Endothelial cell of umbilical vein (primary cell): ENCODE measurements around the gene SLC25A23. TPM values are rescaled to one million over a fixed set of nuclear protein-coding genes. Genes with fewer than 3 reads are reported as not detected.

Experiments used
- BruUV-seq: library from RNA; stranded (reverse); fragments of 400-500 nt; replicated peaks from 2 replicates; lab custom pipeline; 2021; lab: Mats Ljungman, UMichigan
- CTCF ChIA-PET: fragments of 300-600, 350-600 bp; sonication (Branson Sonifier 250); formaldehyde crosslinking; loops from one replicate; lab custom pipeline; 2021; ENCODE audit warnings: antibody characterized with exemption, inconsistent platforms; lab: Charles Lee
- POLR2A ChIA-PET: fragments of 300-600, 350-600 bp; sonication (Branson Sonifier 250); formaldehyde crosslinking; loops from one replicate; lab custom pipeline; 2021; ENCODE audit warnings: antibody characterized with exemption, inconsistent platforms; lab: Charles Lee
- DNase-seq: peaks from one replicate; pipeline ENCODE4 v3.0.0-alpha.2; 2011; ENCODE audit warnings: low read depth, low spot score
- FAIRE-seq: peaks from 2 replicates; lab custom pipeline; 2011; peaks lifted over from hg19 to GRCh38; lab: Jason Lieb, UNC
- H2AFZ ChIP-seq: 2 replicates; pipeline ENCODE4 v1.6.0; 2012; ENCODE audit warnings: low read depth, low read length, control low read depth, inconsistent platforms
- H3K27ac ChIP-seq: 2 replicates; pipeline ENCODE4 v1.5.1; 2011; ENCODE audit warnings: low read depth, mild to moderate bottlenecking, control low read depth, low read length, moderate library complexity; ENCODE audit not compliant: insufficient read depth
- H3K27me3 ChIP-seq, 2 experiments: 2 replicates each; pipeline versions ENCODE4 v1.6.0 to v1.6.1; 2011; ENCODE audit warnings: low read length in 2 of 2, mixed read lengths in 1 of 2; ENCODE audit not compliant: control insufficient read depth in 2 of 2, insufficient read depth in 2 of 2
- H3K36me3 ChIP-seq, 2 experiments: 2 replicates in 1 of 2; 3 replicates in 1 of 2; pipeline ENCODE4 v1.5.1; 2011; ENCODE audit warnings: low read length in 2 of 2, mild to moderate bottlenecking in 1 of 2, moderate library complexity in 1 of 2; ENCODE audit not compliant: control insufficient read depth in 2 of 2, insufficient read depth in 2 of 2; ENCODE audit errors: extremely low read depth in 1 of 2
- H3K4me1 ChIP-seq: 3 replicates; pipeline ENCODE4 v1.5.1; 2011; ENCODE audit warnings: mild to moderate bottlenecking, low read length; ENCODE audit not compliant: control insufficient read depth, insufficient read depth; ENCODE audit errors: extremely low read depth
- H3K4me2 ChIP-seq: 2 replicates; pipeline ENCODE4 v1.6.1; 2011; ENCODE audit warnings: low read length, control low read depth, mixed read lengths; ENCODE audit not compliant: insufficient read depth
- H3K4me3 ChIP-seq, 3 experiments: fragments of 200-600 bp in 1 of 3; sonication (generic), shearing (Covaris generic) in 1 of 3; replicated peaks in 1 of 3; 2 replicates each; pipeline ENCODE4 v1.5.1; 2011 to 2016; ENCODE audit warnings: control low read depth in 3 of 3, low read length in 3 of 3, mild to moderate bottlenecking in 2 of 3, inconsistent platforms in 1 of 3, low read depth in 1 of 3, moderate library complexity in 1 of 3; ENCODE audit not compliant: insufficient read depth in 1 of 3
- H3K79me2 ChIP-seq: 2 replicates; pipeline ENCODE4 v1.6.0; 2012; ENCODE audit warnings: low read length, inconsistent platforms; ENCODE audit not compliant: control insufficient read depth, insufficient read depth
- H3K9ac ChIP-seq: replicated peaks from 2 replicates; pipeline ENCODE3; 2011; ENCODE audit warnings: low read length, control low read depth; ENCODE audit not compliant: insufficient read depth; ENCODE audit errors: extremely low read depth
- H3K9me1 ChIP-seq: replicated peaks from 3 replicates; pipeline ENCODE4 v1.6.0; 2011; ENCODE audit warnings: mild to moderate bottlenecking, low read length; ENCODE audit not compliant: control insufficient read depth, insufficient read depth; ENCODE audit errors: extremely low read depth
- H3K9me3 ChIP-seq: replicated peaks from 2 replicates; pipeline ENCODE4 v1.5.1; 2012; ENCODE audit warnings: low read length, inconsistent platforms; ENCODE audit not compliant: control insufficient read depth, insufficient read depth
- H4K20me1 ChIP-seq: replicated peaks from 2 replicates; pipeline ENCODE3; 2011; ENCODE audit warnings: mild to moderate bottlenecking, low read length; ENCODE audit not compliant: control insufficient read depth, insufficient read depth; ENCODE audit errors: extremely low read depth
- EZH2 ChIP-seq: IDR thresholded peaks from 2 replicates; pipeline ENCODE4 v1.6.1; 2012; ENCODE audit warnings: borderline replicate concordance, low read depth, mild to moderate bottlenecking, moderate library complexity, low read length, inconsistent platforms; ENCODE audit not compliant: severe bottlenecking
- FOS ChIP-seq: IDR thresholded peaks from 2 replicates; pipeline ENCODE4 v1.6.1; 2011; ENCODE audit warnings: mild to moderate bottlenecking, low read length, moderate library complexity, borderline replicate concordance; ENCODE audit not compliant: insufficient read depth
- GATA2 ChIP-seq: IDR thresholded peaks from 2 replicates; pipeline ENCODE4 v1.7.0; 2011; ENCODE audit warnings: low read depth, mild to moderate bottlenecking, moderate library complexity, mixed read lengths, low read length; ENCODE audit not compliant: insufficient read length, insufficient read depth
- JUN ChIP-seq: IDR thresholded peaks from 2 replicates; pipeline ENCODE4 v1.6.1; 2011; ENCODE audit warnings: borderline replicate concordance, low read depth; ENCODE audit not compliant: insufficient read length, insufficient read depth
- MYC ChIP-seq: IDR thresholded peaks from one replicate; pipeline ENCODE4 v1.6.1; 2011; ENCODE audit warnings: mild to moderate bottlenecking, low read depth, low read length
- POLR2A ChIP-seq: IDR thresholded peaks from 2 replicates; pipeline ENCODE4 v1.6.1; 2012; ENCODE audit warnings: low read depth, mild to moderate bottlenecking, control low read depth, low read length
- POLR2AphosphoS5 ChIP-seq: IDR thresholded peaks from 2 replicates; pipeline ENCODE4 v1.6.1; 2012; ENCODE audit warnings: low read depth, mild to moderate bottlenecking, control low read depth, low read length, moderate library complexity; ENCODE audit not compliant: insufficient read depth
- dilution Hi-C: fragments of 300-500 bp; cut with MboI; formaldehyde crosslinking; loops from one replicate; pipeline ENCODE4 v1.15.0; 2019; ENCODE audit warnings: low sequenced_read_pairs; ENCODE audit not compliant: extremely low pct_ligation_motif_present
- intact Hi-C: fragments of 100-400 bp; cut with micrococcal nuclease; formaldehyde crosslinking; loops from one replicate; pipeline ENCODE4 v1.10.0; 2022
- polyA plus RNA-seq, 4 experiments: library from polyadenylated mRNA; depleted of rRNA in 3 of 4; stranded (reverse) in 3 of 4; unstranded in 1 of 4; fragments of >200 nt; gene quantifications; 2 replicates each; pipeline versions ENCODE4 v1.2.1 to v1.2.3, GENCODE V29; 2011 to 2012; ENCODE audit warnings: missing spikeins in 1 of 4
- total RNA-seq: library from RNA; stranded (reverse); gene quantifications from 2 replicates; pipeline ENCODE4 v1.2.3, GENCODE V29; 2021
- TF ChIP-seq, protein P1 (sequence below): IDR thresholded peaks from 2 replicates; pipeline ENCODE4 v1.6.1; 2011; ENCODE audit not compliant: insufficient read depth, insufficient read length
- TF ChIP-seq, protein P2 (sequence below), 2 donors: IDR thresholded peaks; 1 replicate in 1 of 2; 2 replicates in 1 of 2; pipeline ENCODE4 v1.5.1; 2011; ENCODE audit warnings: low read length in 2 of 2, mild to moderate bottlenecking in 2 of 2, moderate library complexity in 2 of 2, control low read depth in 1 of 2, inconsistent platforms in 1 of 2, low read depth in 1 of 2; ENCODE audit not compliant: insufficient read depth in 1 of 2; ENCODE audit errors: extremely low read depth in 1 of 2

SLC25A23 gene
- total and polyA plus RNA-seq, 2 donors (not counting 3 experiments of a cell fraction or from before 2014, with no cell fraction given): 12.8 to 33.5 TPM

- Histone ChIP-seq H3K4me1 (no peaks in the 10 kb centered on the region), H3K9me3 (no peaks in the 10 kb centered on the region), H3K4me2 (no peak overlapping the region), H3K27ac (no peak overlapping the region), H4K20me1 (no peaks in the 10 kb centered on the region), H3K4me3 (no peak overlapping the region), H3K79me2 (no peaks in the 10 kb centered on the region), H3K9ac (no peak overlapping the region), H3K27me3 (no peaks in the 10 kb centered on the region), H3K9me1 (no peaks in the 10 kb centered on the region), H2AFZ (no peak overlapping the region), H3K36me3 (no peaks in the 10 kb centered on the region)
- DNase-seq (no peak), FAIRE-seq (no peak)
- intact Hi-C loops (no loop called here), dilution Hi-C loops (no loop called here)
- ChIA-PET CTCF (no interaction called here), POLR2A (interaction anchor here (0.5 kb wide), 1 partner anchor 92 kb away, joined by 3 read pairs; no protein-coding TSS in a partner anchor)
- TF ChIP-seq POLR2A (no peak), MYC (no peak), FOS (no peak), POLR2AphosphoS5 (no peak), EZH2 (no peak), JUN (no peak), GATA2 (no peak)
- TF ChIP-seq, protein P1, sequence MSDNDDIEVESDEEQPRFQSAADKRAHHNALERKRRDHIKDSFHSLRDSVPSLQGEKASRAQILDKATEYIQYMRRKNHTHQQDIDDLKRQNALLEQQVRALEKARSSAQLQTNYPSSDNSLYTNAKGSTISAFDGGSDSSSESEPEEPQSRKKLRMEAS: no peak
- TF ChIP-seq, protein P2, sequence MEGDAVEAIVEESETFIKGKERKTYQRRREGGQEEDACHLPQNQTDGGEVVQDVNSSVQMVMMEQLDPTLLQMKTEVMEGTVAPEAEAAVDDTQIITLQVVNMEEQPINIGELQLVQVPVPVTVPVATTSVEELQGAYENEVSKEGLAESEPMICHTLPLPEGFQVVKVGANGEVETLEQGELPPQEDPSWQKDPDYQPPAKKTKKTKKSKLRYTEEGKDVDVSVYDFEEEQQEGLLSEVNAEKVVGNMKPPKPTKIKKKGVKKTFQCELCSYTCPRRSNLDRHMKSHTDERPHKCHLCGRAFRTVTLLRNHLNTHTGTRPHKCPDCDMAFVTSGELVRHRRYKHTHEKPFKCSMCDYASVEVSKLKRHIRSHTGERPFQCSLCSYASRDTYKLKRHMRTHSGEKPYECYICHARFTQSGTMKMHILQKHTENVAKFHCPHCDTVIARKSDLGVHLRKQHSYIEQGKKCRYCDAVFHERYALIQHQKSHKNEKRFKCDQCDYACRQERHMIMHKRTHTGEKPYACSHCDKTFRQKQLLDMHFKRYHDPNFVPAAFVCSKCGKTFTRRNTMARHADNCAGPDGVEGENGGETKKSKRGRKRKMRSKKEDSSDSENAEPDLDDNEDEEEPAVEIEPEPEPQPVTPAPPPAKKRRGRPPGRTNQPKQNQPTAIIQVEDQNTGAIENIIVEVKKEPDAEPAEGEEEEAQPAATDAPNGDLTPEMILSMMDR (IDR thresholded peaks at IDR 0.05; ENCODE audit: extremely low read depth in 1 of 2, insufficient read depth in 1 of 2, low read depth in 1 of 2, low read length in 2 of 2): no peak
- BruUV-seq: no TSS peak
Measured at GRCh38 chr19:6491802-6492592, 32.4 kb upstream of the SLC25A23 start.
